ENCODE results near the gene TSPAN18. TPM values are rescaled to one million over a fixed set of nuclear protein-coding genes. Genes with fewer than 3 reads are reported as not detected.

TSPAN18 gene, protein sequence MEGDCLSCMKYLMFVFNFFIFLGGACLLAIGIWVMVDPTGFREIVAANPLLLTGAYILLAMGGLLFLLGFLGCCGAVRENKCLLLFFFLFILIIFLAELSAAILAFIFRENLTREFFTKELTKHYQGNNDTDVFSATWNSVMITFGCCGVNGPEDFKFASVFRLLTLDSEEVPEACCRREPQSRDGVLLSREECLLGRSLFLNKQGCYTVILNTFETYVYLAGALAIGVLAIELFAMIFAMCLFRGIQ
- 10 to 100 TPM in 1 of 4 donors, 1 to 10 TPM in 3; 6.7 to 13.1 (median 7.9) TPM for total RNA-seq

DNA sequence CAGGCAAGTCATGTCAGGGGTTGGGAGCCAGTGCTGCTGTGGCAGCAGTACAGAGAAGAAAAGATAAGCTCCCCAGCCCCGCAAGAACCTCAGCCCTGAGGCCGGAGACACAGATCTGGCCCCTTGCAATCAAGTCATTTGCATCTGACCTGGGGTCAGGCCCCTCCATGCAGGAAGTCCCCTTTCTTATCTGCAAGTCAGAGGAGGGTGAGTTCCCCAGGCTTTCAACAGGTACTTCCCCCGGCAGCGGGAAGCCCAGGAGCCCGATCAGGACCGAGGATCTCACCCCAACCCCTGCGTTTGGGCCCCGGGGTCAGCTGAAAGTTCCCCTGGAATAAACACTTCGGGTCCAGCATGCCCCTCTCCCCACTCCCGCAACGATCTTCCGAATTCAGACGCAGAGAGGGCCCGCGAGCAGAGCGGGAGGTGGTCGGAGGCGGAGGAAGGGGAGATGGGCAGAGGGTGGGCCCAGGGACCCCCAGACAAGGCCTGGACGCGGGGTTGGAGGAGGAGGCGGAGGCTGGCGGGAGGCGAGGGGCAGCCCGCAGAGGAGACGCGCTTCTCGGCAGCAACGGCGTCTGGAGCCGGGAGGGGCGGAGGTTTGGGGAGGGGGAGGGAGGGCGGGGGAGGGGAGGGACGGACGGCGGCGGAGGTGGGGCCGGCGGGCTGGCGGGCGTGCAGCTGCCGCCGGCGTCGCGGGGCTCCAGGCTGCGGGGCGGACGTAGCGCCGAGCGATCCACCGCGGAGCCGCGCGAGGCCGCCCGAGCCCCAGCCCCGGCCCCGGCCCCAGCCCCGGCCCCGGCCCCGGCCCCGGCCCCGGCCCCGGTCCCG is at the start of gene TSPAN18:
Gene TSPAN18, plus strand, starts transcription at position 680 of the 831 bp plus-strand sequence. CDS start 179,455 bp downstream, outside the sequence.
- Histone ChIP-seq H3K36me3 (no peaks in the 10 kb centered on the region), H3K4me3 (peak within 1 kb of the TSS; percentile 46 to 75 (median 62)), H3K27ac (peak within 1 kb of the TSS in 3 of 4 donors; percentile 45 to 75 (median 55)), H3K27me3 (peaks cover 0 to 8% of the 10 kb centered on the region in 2 donors), H3K9me3 (no peaks in the 10 kb centered on the region), H3K4me1 (peaks cover 0 to 49% (median 20%) of the 10 kb centered on the region in 4 donors)
- 4 to 15% methylated on average over 23 to 36 of the region's 67 CpGs for WGBS, 2 donors
- TF ChIP-seq, protein P1, sequence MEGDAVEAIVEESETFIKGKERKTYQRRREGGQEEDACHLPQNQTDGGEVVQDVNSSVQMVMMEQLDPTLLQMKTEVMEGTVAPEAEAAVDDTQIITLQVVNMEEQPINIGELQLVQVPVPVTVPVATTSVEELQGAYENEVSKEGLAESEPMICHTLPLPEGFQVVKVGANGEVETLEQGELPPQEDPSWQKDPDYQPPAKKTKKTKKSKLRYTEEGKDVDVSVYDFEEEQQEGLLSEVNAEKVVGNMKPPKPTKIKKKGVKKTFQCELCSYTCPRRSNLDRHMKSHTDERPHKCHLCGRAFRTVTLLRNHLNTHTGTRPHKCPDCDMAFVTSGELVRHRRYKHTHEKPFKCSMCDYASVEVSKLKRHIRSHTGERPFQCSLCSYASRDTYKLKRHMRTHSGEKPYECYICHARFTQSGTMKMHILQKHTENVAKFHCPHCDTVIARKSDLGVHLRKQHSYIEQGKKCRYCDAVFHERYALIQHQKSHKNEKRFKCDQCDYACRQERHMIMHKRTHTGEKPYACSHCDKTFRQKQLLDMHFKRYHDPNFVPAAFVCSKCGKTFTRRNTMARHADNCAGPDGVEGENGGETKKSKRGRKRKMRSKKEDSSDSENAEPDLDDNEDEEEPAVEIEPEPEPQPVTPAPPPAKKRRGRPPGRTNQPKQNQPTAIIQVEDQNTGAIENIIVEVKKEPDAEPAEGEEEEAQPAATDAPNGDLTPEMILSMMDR (IDR thresholded peaks at IDR 0.05), result no peak
- TF ChIP-seq POLR2A (IDR thresholded peaks at IDR 0.05), result no peak
- no peak for TF ChIP-seq EP300 (IDR thresholded peaks at IDR 0.05)
- no peak for DNase-seq (ENCODE audit: low spot score in 2 of 2)

DNA sequence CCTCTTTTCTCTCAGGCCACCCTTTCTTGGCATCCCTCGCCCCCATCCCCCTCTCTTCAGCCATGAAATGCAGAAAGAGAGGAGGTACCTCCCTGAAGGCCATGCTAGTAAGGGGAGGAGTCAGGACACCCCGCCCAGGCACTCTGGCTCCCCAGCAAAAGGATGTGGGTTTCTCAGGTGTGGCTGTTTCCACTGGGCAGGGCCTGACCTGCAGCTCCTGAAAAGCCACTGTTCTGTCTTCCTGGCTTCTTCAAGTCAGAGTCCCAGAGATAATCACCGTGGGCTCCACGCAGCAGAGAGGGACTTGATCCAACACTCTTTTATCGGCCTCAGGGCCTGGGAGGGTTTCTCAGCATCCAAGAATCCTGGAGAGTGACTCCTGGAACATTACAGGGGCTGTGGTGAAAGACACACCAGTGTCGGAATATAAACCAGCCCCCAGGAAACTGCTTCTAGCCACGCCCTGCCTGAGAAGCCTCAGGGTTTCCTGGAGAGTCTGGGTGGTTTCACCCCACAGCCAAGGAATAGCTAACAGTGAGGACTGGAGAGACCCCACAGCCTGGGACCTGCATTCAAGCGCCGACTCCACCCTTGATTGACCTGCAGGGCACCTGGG is 45.7 kb upstream of the TSPAN18 start:
- 75 to 83% methylated on average over 9 of the region's 9 CpGs for WGBS, 2 donors
- no peak overlapping the region for H3K4me3 ChIP-seq
- H3K27ac ChIP-seq, result no peak overlapping the region
- H3K9me3 ChIP-seq, result no peaks in the 10 kb centered on the region
- no peaks in the 10 kb centered on the region for H3K4me1 ChIP-seq
- TF ChIP-seq EP300 (IDR thresholded peaks at IDR 0.05), result no peak
- TF ChIP-seq, protein P1 (IDR thresholded peaks at IDR 0.05), result no peak
- no peak for TF ChIP-seq POLR2A (IDR thresholded peaks at IDR 0.05)
- no peak for DNase-seq (ENCODE audit: low spot score in 2 of 2)
- no peaks in the 10 kb centered on the region for H3K27me3 ChIP-seq
- H3K36me3 ChIP-seq, result no peaks in the 10 kb centered on the region

DNA sequence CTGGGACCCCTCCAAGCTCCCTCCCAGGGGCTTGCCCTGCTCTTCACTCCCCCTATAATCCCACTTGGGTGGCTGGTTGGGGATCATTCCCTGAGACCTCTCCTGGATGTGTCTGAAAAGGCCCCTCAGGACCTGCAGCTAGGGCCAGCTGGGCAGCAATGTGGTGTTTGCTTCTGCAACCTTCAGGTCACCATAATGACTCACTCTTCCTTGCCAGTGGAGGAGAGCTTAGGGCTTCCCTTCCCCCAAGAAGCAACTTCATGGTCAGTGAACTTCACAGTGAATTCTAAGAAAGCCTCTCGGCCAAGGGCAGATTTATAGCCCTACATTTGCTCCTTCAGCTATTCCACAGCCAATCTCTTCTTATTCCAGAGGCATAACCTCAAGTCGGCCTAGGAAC is 45.1 kb upstream of the TSPAN18 start:
- Histone ChIP-seq H3K4me3 (no peak overlapping the region), H3K27me3 (no peaks in the 10 kb centered on the region), H3K36me3 (no peaks in the 10 kb centered on the region), H3K9me3 (no peaks in the 10 kb centered on the region), H3K4me1 (no peaks in the 10 kb centered on the region), H3K27ac (no peak overlapping the region)
- DNase-seq (ENCODE audit: low spot score in 2 of 2), result no peak
- WGBS, 2 donors, result 74 to 77% methylated on average over 2 of the region's 2 CpGs
- TF ChIP-seq, protein P1 (IDR thresholded peaks at IDR 0.05), result no peak
- TF ChIP-seq POLR2A (IDR thresholded peaks at IDR 0.05) (no peak), EP300 (IDR thresholded peaks at IDR 0.05) (no peak)

DNA sequence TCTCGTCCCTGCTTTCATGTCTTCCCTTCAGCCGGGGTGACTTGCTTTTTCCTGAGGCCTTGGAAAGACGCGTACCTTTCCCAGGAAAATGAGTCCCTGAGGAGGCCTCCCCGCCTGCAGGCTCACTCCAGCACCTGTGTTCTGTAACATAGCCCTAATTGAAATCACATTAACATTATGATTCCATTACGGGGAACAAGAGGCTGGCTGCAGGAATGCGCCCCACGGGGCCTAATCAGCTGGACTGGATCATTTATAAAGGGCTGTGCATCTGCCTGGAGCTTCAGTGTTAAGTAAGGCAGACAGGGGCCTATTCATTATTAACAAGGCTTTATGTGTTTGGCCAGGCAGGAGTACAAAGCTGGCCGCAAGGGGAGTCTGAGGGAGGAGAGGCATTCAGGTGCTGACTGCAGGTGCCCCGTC is 41.9 kb upstream of the TSPAN18 start:
- peaks cover 0 to 5% (median 0%) of the 10 kb centered on the region in 4 donors for H3K9me3 ChIP-seq
- no peaks in the 10 kb centered on the region for H3K4me1 ChIP-seq
- no peaks in the 10 kb centered on the region for H3K27me3 ChIP-seq
- DNase-seq (ENCODE audit: low spot score in 2 of 2), result no peak
- TF ChIP-seq POLR2A (IDR thresholded peaks at IDR 0.05), result no peak
- TF ChIP-seq, protein P1 (IDR thresholded peaks at IDR 0.05), result no peak
- no peak for TF ChIP-seq EP300 (IDR thresholded peaks at IDR 0.05)
- H3K27ac ChIP-seq, result no peak overlapping the region
- no peaks in the 10 kb centered on the region for H3K36me3 ChIP-seq
- H3K4me3 ChIP-seq, result no peak overlapping the region
- 51 to 67% methylated on average over 9 to 10 of the region's 10 CpGs for WGBS, 2 donors

Measured in tibial nerve (tissue), 4 donors.